BLaER1 (cell line): ENCODE measurements around the gene CNRIP1.

Source experiments
- H3K27ac ChIP-seq: shearing (Covaris generic); formaldehyde crosslinking; 2 replicates; pipeline ENCODE4 v1.8.1; 2022
- H3K27me3 ChIP-seq: shearing (Covaris generic); formaldehyde crosslinking; 2 replicates; pipeline ENCODE4 v1.8.1; 2022
- H3K36me3 ChIP-seq: shearing (Covaris generic); formaldehyde crosslinking; 2 replicates; pipeline ENCODE4 v1.8.1; 2022
- H3K4me1 ChIP-seq: shearing (Covaris generic); formaldehyde crosslinking; 2 replicates; pipeline ENCODE4 v1.8.1; 2022
- H3K4me2 ChIP-seq: shearing (Covaris generic); formaldehyde crosslinking; 2 replicates; pipeline ENCODE4 v1.8.1; 2022
- H3K4me3 ChIP-seq: shearing (Covaris generic); formaldehyde crosslinking; 2 replicates; pipeline ENCODE4 v1.8.1; 2022
- H3K9ac ChIP-seq: shearing (Covaris generic); formaldehyde crosslinking; 2 replicates; pipeline ENCODE4 v1.8.1; 2022
- H3K9me3 ChIP-seq: shearing (Covaris generic); formaldehyde crosslinking; 2 replicates; pipeline ENCODE4 v1.8.1; 2022
- H4K20me1 ChIP-seq: shearing (Covaris generic); formaldehyde crosslinking; 2 replicates; pipeline ENCODE4 v1.8.1; 2022
- Cebpa-rat ChIP-seq: shearing (Covaris generic); IDR thresholded peaks from 2 replicates; pipeline ENCODE4 v1.8.1; 2022

The CNRIP1 gene

GRCh38 chr2:68341583-68341982 lies 21.8 kb upstream of the CNRIP1 start:
- H3K27me3 ChIP-seq: no peaks in the 10 kb centered on the region
- H4K20me1 ChIP-seq: no peaks in the 10 kb centered on the region
- H3K4me2 ChIP-seq: no peak overlapping the region
- H3K36me3 ChIP-seq: no peaks in the 10 kb centered on the region
- no peaks in the 10 kb centered on the region for H3K4me1 ChIP-seq
- H3K9me3 ChIP-seq: no peaks in the 10 kb centered on the region
- H3K4me3 ChIP-seq: no peak overlapping the region
- no peak overlapping the region for H3K27ac ChIP-seq
- no peak overlapping the region for H3K9ac ChIP-seq
- TF ChIP-seq Cebpa-rat: no peak

- Histone ChIP-seq H3K9me3 (no peaks in the 10 kb centered on the region), H3K27me3 (no peaks in the 10 kb centered on the region)
- no peak for TF ChIP-seq Cebpa-rat
These were observed 21.2 kb upstream of the CNRIP1 start for GRCh38 chr2:68341062-68341329.

DNA sequence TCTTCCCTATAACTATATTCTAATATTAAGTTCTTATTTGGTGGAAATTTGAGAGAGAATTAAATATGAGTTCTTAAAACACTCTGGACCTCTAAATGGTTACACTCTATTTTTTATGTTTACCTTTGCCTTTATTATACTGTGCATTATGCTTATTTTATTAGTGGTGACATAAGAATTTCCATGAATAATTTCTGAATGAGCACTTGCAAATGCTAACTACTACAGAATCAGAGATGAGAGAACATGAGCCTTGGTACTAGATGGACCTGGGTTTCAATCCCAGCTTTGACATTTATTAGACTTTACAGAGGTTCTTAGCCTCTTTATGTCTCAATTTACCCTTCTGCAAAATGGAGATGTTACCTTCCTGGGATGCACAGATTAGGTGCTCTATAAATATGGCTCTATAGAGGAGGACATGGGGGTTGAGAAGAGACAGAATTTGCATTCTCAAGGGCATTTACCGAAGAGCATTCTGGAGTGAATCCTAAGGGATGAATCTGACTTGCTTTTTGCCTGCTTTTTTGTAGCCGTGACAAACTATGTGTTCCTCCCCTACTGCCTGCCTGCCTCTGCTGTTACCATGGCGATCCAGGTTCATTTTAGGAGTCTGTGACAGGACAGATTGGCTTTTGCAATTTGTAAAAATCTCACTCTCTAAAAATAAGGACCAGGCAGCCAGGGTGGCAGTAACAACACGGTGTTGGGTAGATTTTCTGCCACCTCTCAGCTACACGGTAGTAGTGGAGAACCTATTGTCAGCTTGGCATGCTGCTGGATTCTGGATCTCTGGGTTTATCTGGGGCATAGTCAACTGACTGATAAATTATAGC lies 20.7 kb upstream of the CNRIP1 start:
- Histone ChIP-seq H3K27me3 (no peaks in the 10 kb centered on the region), H3K4me2 (no peak overlapping the region), H3K9ac (no peak overlapping the region), H4K20me1 (no peaks in the 10 kb centered on the region), H3K9me3 (no peaks in the 10 kb centered on the region), H3K27ac (no peak overlapping the region), H3K4me3 (no peak overlapping the region), H3K36me3 (no peaks in the 10 kb centered on the region), H3K4me1 (no peaks in the 10 kb centered on the region)
- no peak for TF ChIP-seq Cebpa-rat

More at GRCh38 chr2:68341062-68341329, 21.2 kb upstream of the CNRIP1 start:
- H3K4me3 ChIP-seq: no peak overlapping the region
- no peaks in the 10 kb centered on the region for H4K20me1 ChIP-seq
- H3K4me2 ChIP-seq: no peak overlapping the region
- no peaks in the 10 kb centered on the region for H3K4me1 ChIP-seq
- no peak overlapping the region for H3K27ac ChIP-seq
- no peaks in the 10 kb centered on the region for H3K36me3 ChIP-seq
- no peak overlapping the region for H3K9ac ChIP-seq

- no peaks in the 10 kb centered on the region for H3K4me1 ChIP-seq
- H3K4me2 ChIP-seq: no peak overlapping the region
- H3K9ac ChIP-seq: no peak overlapping the region
- TF ChIP-seq Cebpa-rat: no peak
- H3K36me3 ChIP-seq: no peaks in the 10 kb centered on the region
- no peak overlapping the region for H3K27ac ChIP-seq
- H3K4me3 ChIP-seq: no peak overlapping the region
- no peaks in the 10 kb centered on the region for H3K27me3 ChIP-seq
- no peaks in the 10 kb centered on the region for H3K9me3 ChIP-seq
- H4K20me1 ChIP-seq: no peaks in the 10 kb centered on the region
These were observed 16.4 kb upstream of the CNRIP1 start for GRCh38 chr2:68336192-68336591.

GRCh38 chr2:68333931-68334330 lies 14.2 kb upstream of the CNRIP1 start:
- no peaks in the 10 kb centered on the region for H3K9me3 ChIP-seq
- H3K36me3 ChIP-seq: no peaks in the 10 kb centered on the region
- no peak overlapping the region for H3K9ac ChIP-seq
- H3K4me2 ChIP-seq: no peak overlapping the region
- TF ChIP-seq Cebpa-rat: no peak
- no peak overlapping the region for H3K4me3 ChIP-seq
- no peak overlapping the region for H3K27ac ChIP-seq
- no peaks in the 10 kb centered on the region for H3K27me3 ChIP-seq
- no peaks in the 10 kb centered on the region for H3K4me1 ChIP-seq
- H4K20me1 ChIP-seq: no peaks in the 10 kb centered on the region

- no peaks in the 10 kb centered on the region for H3K27me3 ChIP-seq
- H3K9me3 ChIP-seq: no peaks in the 10 kb centered on the region
- H4K20me1 ChIP-seq: no peaks in the 10 kb centered on the region
- no peak overlapping the region for H3K9ac ChIP-seq
- TF ChIP-seq Cebpa-rat: no peak
- H3K4me1 ChIP-seq: no peaks in the 10 kb centered on the region
- H3K4me2 ChIP-seq: no peak overlapping the region
- no peak overlapping the region for H3K27ac ChIP-seq
- no peaks in the 10 kb centered on the region for H3K36me3 ChIP-seq
- no peak overlapping the region for H3K4me3 ChIP-seq
These were observed 13.3 kb upstream of the CNRIP1 start for GRCh38 chr2:68333009-68333408.

- no peak for TF ChIP-seq Cebpa-rat
- H3K27ac ChIP-seq: no peak overlapping the region
- H3K4me2 ChIP-seq: no peak overlapping the region
- no peaks in the 10 kb centered on the region for H3K9me3 ChIP-seq
- no peaks in the 10 kb centered on the region for H3K36me3 ChIP-seq
- H3K9ac ChIP-seq: no peak overlapping the region
- no peaks in the 10 kb centered on the region for H3K4me1 ChIP-seq
- no peaks in the 10 kb centered on the region for H3K27me3 ChIP-seq
- H3K4me3 ChIP-seq: no peak overlapping the region
- H4K20me1 ChIP-seq: no peaks in the 10 kb centered on the region
These were observed 10.9 kb upstream of the CNRIP1 start for GRCh38 chr2:68330691-68331090.

DNA sequence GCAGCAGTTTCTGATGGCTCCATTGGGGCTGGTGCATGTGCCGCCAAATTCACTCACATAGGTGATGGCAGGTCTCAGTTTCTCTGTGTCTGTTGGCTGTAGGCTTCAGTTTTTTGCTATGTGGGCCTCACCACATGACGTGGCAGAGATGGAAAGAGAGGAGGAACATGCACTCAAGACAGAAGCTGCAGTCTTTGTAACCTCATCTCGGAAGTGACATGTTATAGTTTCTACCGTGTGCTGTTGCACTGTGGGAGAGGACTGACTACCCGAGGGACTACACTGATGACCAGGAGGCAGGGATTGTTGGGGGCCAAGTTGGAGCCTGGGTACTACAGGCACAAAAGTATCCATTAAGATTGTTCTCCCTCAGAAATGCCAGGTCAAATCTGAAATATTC lies 9.2 kb upstream of the CNRIP1 start:
- H3K9me3 ChIP-seq: no peaks in the 10 kb centered on the region
- no peak for TF ChIP-seq Cebpa-rat
- H3K4me1 ChIP-seq: no peaks in the 10 kb centered on the region
- H3K4me3 ChIP-seq: no peak overlapping the region
- H3K27me3 ChIP-seq: no peaks in the 10 kb centered on the region
- H4K20me1 ChIP-seq: no peaks in the 10 kb centered on the region
- no peak overlapping the region for H3K9ac ChIP-seq
- H3K4me2 ChIP-seq: no peak overlapping the region
- H3K36me3 ChIP-seq: no peaks in the 10 kb centered on the region
- no peak overlapping the region for H3K27ac ChIP-seq

DNA sequence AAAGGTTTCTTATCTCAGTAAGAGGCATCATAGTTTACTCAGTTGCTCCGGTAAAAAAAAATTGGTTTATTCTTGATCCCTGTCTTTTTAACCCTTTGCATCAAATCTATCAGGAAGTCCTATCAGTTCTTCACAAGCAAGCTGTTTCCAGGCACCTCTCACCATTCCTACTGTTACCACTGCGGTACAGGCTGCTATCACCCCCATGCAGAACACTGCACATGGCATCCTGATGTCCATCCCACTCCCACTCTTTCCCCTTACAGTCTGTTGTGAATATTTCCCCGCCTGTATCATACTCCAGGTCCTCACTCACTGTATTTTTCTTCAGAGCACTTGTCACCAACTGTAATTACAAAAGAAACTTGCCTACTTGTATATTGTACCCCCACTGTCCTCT lies 5.3 kb upstream of the CNRIP1 start:
- Histone ChIP-seq H3K36me3 (no peaks in the 10 kb centered on the region), H3K9me3 (no peaks in the 10 kb centered on the region), H3K27me3 (peaks cover 10% of the 10 kb centered on the region), H3K4me1 (peaks cover 2% of the 10 kb centered on the region; the same call in 1 of the 2 replicates), H3K4me3 (no peak overlapping the region), H3K27ac (no peak overlapping the region), H3K9ac (no peak overlapping the region), H4K20me1 (no peaks in the 10 kb centered on the region), H3K4me2 (no peak overlapping the region)
- TF ChIP-seq Cebpa-rat: no peak

DNA sequence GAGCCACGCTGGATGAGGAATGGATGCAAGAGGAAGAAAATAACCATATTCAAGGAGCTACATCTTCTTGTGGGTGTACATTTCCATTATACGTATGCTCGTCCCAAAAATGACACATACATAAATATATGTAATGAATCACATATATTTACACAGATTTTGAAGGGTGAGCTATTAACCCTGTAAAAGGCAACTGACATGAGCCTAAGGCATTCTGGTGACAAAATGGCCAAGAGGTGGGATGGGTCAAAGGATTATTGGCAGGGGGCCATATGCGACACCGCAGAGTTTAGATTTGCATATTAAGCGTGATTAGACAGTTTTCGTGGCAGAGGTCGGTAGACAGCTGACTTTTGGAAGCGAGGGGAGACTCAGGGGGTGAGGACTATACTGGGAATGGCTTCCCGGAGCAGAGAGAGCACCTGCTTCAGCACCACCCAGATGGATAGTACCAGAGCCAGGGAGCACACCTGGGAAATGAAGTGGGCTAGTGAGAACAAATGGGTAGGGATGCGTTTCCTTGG lies 431 bp upstream of the CNRIP1 start:
- Histone ChIP-seq H3K4me1 (peaks cover 13% of the 10 kb centered on the region), H3K4me3 (peak overlapping the region; percentile 65), H3K9me3 (peaks cover 13% of the 10 kb centered on the region; the same call in 1 of the 2 replicates), H3K4me2 (peak overlapping the region; percentile 89), H3K36me3 (no peaks in the 10 kb centered on the region), H3K9ac (peak overlapping the region; percentile 50; the same call in 1 of the 2 replicates), H3K27me3 (peaks cover 29% of the 10 kb centered on the region), H3K27ac (no peak overlapping the region), H4K20me1 (no peaks in the 10 kb centered on the region)
- no peak for TF ChIP-seq Cebpa-rat
